Measurements from ENCODE around the gene ZP1.

Gene ZP1

DNA sequence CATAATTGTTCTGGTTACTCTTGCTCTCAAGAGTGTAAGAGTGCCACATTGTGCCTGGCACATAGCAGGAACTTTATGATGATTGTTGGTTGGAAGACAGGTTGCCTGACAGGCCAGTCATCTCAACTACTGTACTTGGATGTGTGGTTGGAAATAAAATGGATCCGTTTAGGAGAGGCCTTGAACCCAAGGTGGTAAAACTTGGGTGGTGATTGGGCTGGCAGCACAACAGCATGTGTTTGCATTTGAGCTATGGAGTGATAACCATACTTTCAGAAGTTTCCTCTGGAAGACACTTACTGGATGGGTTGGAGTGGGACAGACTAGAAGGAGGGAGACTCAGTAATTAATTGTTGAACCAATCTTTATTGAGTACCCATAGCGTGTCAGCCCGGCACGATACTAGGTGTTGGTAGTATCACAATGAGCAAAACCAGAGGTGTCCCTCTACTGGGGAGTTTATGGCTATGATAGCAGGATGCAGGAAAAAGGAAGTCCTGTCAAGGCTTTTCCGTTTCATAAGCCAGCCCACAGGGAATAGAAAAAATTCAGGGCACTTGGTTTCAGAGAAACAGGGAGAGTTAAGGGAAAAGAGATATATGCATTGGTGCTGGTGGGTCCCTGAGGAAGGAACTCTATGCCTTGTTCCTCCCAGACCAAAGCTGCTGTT, 43.5 kb downstream of the ZP1 start:
- no peak for DNase-seq

DNA sequence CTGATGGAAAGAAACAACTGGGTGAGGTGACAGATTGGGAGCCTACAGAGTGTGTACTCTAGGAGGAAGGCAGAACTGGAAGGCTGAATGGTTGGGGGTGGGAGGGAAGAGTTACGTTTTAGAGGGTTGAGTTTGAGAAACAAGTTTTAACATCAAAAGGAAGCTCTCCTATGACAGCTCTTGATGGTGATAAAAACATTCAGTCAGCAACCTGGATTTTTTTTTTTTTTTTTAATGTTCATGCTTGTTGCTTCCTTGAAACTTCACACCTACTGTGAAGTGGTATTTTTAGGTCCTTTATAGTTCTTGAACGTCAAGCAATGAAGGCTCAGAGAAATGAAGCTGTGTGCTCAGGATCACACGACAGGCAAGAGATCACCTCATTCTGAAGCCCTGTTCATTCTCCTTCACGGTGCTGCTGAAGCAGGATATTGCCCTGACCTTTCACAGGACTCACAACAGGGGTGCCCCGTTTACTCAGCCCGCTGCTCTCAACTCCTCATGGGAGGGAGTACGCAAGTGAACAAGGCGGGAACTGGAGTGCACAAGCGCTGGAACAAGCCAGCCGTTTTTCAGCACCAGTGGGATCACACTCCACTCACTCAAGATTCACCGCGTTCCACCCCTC, 45.0 kb downstream of the ZP1 start:
- no peak for DNase-seq

- no peak for DNase-seq
Observed at GRCh38 chr11:60912851-60913528, 45.6 kb downstream of the ZP1 start.

- peak; percentile 86 for DNase-seq
Observed at GRCh38 chr11:60913793-60914632, 46.7 kb downstream of the ZP1 start, which contains the start of gene TMEM109. TMEM109 (plus strand) TSS chr11:60914158; CDS start chr11:60919694, 5,536 bp downstream.

- no peak for DNase-seq
Observed at GRCh38 chr11:60914633-60915247, 47.4 kb downstream of the ZP1 start.

- peak; percentile 70 for DNase-seq
Observed at GRCh38 chr11:60915248-60915914, 48.0 kb downstream of the ZP1 start.

- DNase-seq, result no peak
Observed at GRCh38 chr11:60916669-60917206, 49.4 kb downstream of the ZP1 start.

- DNase-seq, result no peak
Observed at GRCh38 chr11:60917267-60917666, 49.9 kb downstream of the ZP1 start.

DNA sequence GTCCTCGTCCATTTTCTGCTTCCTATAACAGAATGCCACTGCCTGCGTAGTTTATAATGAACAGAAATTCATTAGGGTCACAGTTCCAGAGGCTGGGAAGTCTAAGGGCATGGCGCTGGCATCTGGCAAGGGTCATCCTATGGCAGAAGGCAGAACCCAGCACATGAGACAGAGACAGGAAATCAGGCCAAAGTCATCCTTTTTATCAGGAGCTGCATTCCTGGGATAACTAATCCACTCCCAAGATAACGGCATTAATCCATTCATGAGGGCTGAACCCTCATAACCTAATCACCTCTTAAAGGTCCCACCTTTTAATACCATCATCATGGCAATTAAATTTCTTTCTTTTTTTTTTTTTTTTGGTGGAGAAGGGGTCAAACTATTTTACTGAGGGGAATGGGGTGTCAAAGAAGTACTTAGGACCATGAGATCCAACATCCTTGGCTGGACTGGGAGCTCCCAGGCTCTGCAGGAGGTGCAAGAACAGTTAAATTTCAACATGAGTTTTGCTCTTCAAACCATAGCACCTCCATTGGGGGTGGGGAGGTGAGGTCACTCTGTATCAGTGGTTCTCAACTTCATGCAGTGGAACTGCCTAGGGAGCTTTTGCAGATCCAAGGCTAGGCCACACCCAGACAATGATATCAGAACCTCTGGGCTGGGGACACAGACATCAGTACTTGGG, 51.1 kb downstream of the ZP1 start:
- DNase-seq, result no peak

DNA sequence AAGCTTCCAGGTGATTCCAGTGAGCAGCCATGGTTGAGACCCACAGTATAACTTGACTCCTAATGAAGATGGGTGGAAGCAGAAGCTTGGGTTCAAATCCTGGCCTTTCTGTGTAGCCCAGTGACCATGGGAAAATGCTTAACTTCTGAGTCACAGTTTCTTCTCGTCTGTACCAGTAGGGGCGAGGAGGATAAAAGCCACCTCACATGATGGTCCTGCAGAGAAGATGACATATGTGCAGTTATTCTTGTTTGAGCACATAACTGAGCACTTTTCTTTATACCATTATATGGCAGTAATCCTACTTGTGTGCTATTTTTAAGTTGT, 51.6 kb downstream of the ZP1 start:
- no peak for DNase-seq

DNA sequence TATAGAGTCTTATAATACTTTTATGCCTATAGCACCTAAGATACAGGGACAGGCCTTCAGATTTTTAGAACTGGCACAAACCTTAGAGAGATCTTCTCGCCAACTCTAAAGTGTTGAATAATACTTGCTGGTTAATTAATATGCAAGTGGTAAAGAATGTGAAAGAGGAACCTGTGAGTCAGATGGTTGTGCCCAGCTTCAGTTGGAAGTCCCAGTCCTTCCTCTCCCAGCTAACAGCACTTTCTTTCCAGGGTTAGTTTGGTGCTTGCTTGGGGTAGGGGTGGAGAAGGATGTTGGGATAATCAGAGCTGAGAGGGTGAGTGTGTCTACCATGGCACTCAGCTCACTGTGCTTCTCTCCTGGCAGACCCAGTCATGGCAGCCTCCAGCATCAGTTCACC, 52.0 kb downstream of the ZP1 start:
- no peak for DNase-seq

GRCh38 chr11:60919956-60920355, 52.6 kb downstream of the ZP1 start:
- DNase-seq, result no peak

DNA sequence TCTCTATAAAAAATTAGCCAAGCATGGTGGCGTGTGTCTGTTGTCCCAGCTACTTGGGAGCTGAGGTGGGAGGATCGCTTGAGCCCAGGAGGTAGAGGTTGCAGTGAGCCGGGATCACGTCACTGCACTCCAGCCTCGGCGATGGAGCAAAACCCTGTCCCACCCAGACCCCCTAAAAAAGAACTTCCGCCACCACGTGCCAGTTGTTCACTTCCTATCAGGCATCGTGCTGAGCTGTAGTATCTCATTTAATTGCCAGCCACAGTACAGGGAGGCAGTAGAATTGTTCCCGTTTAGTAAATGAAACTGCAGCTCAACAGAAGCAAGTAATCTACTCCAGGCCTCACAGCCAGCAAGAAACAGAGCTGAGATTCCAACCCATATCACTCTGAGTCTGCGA, 53.9 kb downstream of the ZP1 start:
- DNase-seq, result no peak

GRCh38 chr11:60921777-60922335, 54.5 kb downstream of the ZP1 start:
- no peak for DNase-seq

DNA sequence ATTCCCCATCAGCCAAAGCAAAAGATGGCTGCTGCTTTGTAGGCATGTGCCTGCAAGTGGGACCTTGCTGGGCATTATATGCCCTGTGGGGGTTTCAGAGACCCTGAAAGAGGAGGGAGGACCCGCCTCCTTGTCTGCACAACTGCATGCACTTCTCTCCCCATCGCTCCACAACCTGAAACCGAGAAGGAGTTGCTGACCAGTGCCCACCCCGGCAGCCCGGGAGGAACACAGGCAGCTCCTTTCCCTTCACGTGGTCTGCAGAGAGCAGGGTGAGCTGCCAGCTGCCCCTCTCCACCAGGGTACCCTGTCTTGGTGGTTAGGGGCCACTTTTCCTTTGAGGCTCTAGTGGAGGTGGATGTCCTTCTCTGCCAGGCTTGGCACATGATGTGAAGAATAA, 55.6 kb downstream of the ZP1 start:
- no peak for DNase-seq

DNA sequence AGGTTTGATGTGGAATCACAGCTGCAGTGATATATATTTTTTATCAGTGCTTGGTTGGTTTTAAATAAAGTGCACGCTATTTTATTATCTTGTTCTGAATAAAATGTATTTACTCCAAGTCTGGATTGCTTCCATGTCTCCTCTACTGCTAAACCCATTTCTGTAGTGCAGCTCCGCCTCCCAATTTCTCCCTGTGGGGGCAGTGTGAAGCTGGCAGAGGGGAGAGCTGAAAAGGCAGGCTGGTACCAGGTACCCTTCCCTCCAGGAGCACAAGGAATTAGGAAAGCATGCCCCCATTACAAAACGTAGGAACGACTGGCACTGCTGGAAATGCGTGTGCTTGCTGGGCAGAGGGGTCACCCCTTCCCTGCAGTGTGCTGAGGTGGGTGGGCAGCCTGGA, 56.0 kb downstream of the ZP1 start:
- no peak for DNase-seq

GRCh38 chr11:60923800-60924109, 56.4 kb downstream of the ZP1 start:
- DNase-seq, result no peak

DNA sequence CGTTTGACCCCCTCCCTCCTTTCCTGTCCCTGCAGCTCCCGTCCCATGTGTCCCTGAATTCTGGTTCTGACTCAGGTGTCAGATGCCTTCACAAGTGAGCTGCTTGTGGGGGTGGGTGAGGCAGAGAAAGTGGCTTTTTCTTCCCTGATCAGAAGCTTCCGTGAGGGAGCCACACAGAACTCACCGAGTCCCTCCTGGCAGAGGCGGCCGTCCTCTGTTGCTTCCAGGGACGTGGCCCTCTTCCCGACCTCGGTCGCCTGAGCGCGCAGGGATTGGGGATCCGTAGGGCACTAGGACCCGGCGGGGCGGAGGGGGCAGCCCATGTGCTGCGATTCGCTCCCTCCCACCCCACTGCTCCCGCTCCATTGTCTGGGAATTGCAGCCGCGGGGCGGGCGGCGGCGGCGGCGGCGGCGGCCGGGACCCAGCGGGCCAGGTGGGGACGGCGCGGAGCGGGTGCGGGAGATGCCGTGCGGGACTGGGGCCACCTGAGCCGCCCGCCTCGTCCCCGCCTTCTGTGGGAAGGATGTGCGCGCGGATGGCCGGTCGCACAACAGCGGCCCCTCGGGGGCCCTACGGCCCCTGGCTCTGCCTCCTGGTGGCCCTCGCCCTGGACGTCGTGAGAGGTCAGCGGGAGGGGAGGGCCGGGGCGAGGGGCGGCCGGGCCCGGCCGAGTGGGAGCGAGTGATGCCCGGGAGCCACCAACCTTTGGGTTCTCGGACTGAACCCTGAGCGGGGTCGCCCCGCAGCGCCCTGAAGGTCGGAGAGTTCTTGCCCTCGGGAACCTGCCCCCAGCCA, 57.0 kb downstream of the ZP1 start, which contains the start of gene TMEM132A:
TMEM132A (plus strand) TSS at position 351 of the 796 bp plus-strand sequence; CDS start at position 525, 174 bp downstream.
- DNase-seq, result peak; percentile 30

All from stimulated activated CD4-positive, alpha-beta T cell treated with anti-CD3 and anti-CD28 coated beads, Interleukin-4, amount 100 ng/mL, for 1 hour (primary cell).